ENCODE measurements around the gene PHGDH. TPM values are rescaled to one million over a fixed set of nuclear protein-coding genes. Genes with fewer than 3 reads are reported as not detected.

PHGDH gene
- total RNA-seq, 1 donor from 2014 or later, result 371 TPM

- peaks cover 12% of the 10 kb centered on the region for H3K27me3 ChIP-seq (ENCODE audit: insufficient read depth, low read length)
- FAIRE-seq, result no peak
- H3K27ac Mint-ChIP-seq (ENCODE audit: unreplicated experiment), result no peak overlapping the region
Measured at GRCh38 chr1:119748040-119748439, 36.3 kb downstream of the PHGDH start.

DNA sequence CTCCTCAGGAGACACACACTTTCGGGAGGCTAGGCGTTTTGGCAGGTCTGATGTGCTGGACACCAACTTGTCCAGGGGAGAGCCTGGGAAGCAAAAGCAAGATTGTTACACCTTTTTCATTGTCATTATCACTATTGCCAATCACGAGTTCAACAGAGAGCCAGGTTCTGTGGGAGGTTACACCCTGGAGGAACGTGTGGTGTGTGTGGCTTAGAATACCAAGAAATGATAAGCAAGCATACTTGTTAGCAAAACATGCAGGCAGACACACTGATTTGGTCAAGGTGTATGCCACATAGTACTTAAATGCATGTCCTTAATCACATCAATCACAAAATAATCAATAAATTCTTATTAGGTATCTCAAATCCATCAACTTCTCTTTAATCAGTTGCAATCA lies 40.9 kb downstream of the PHGDH start:
- DNase-seq (ENCODE audit: low read depth), result no peak
- no peak for FAIRE-seq
- H3K9me3 Mint-ChIP-seq (ENCODE audit: unreplicated experiment), result peaks cover 3% of the 10 kb centered on the region
- no peaks in the 10 kb centered on the region for H3K36me3 Mint-ChIP-seq (ENCODE audit: low read depth, unreplicated experiment)
- no peak overlapping the region for H3K9ac ChIP-seq (ENCODE audit: low read length)
- no peaks in the 10 kb centered on the region for H3K79me2 ChIP-seq (ENCODE audit: insufficient read depth, low read length)
- H2AFZ ChIP-seq (ENCODE audit: low read depth, low read length), result no peak overlapping the region
- H3K4me3 Mint-ChIP-seq (ENCODE audit: unreplicated experiment), result no peak overlapping the region
- TF ChIP-seq, protein P1, sequence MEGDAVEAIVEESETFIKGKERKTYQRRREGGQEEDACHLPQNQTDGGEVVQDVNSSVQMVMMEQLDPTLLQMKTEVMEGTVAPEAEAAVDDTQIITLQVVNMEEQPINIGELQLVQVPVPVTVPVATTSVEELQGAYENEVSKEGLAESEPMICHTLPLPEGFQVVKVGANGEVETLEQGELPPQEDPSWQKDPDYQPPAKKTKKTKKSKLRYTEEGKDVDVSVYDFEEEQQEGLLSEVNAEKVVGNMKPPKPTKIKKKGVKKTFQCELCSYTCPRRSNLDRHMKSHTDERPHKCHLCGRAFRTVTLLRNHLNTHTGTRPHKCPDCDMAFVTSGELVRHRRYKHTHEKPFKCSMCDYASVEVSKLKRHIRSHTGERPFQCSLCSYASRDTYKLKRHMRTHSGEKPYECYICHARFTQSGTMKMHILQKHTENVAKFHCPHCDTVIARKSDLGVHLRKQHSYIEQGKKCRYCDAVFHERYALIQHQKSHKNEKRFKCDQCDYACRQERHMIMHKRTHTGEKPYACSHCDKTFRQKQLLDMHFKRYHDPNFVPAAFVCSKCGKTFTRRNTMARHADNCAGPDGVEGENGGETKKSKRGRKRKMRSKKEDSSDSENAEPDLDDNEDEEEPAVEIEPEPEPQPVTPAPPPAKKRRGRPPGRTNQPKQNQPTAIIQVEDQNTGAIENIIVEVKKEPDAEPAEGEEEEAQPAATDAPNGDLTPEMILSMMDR (IDR thresholded peaks at IDR 0.05; ENCODE audit: insufficient read depth, low read depth, low read length), result no peak
- no peak for TF ChIP-seq EZH2 (IDR thresholded peaks at IDR 0.05; ENCODE audit: insufficient read depth, low read length)
- H4K20me1 ChIP-seq (ENCODE audit: insufficient read depth, low read length), result no peaks in the 10 kb centered on the region
- no peaks in the 10 kb centered on the region for H3K4me1 ChIP-seq (ENCODE audit: insufficient read depth, low read length)
- peaks cover 29% of the 10 kb centered on the region for H3K27me3 Mint-ChIP-seq (ENCODE audit: low read depth, unreplicated experiment)
- H3K36me3 ChIP-seq (ENCODE audit: insufficient read depth, low read length), result no peaks in the 10 kb centered on the region
- H3K27ac Mint-ChIP-seq (ENCODE audit: unreplicated experiment), result no peak overlapping the region
- H3K27me3 ChIP-seq (ENCODE audit: insufficient read depth, low read length), result peaks cover 12% of the 10 kb centered on the region
- no peak overlapping the region for H3K4me3 ChIP-seq (ENCODE audit: insufficient read depth, low read depth, low read length)
- no peaks in the 10 kb centered on the region for H3K9me3 ChIP-seq (ENCODE audit: insufficient read depth, low read depth, low read length)
- H3K4me2 ChIP-seq (ENCODE audit: low read length), result no peak overlapping the region
- no peaks in the 10 kb centered on the region for H3K4me1 Mint-ChIP-seq (ENCODE audit: low read depth, unreplicated experiment)
- no peak overlapping the region for H3K27ac ChIP-seq (ENCODE audit: low read depth, low read length)

More at GRCh38 chr1:119748040-119748439, 36.3 kb downstream of the PHGDH start:
- no peaks in the 10 kb centered on the region for H3K79me2 ChIP-seq (ENCODE audit: insufficient read depth, low read length)
- no peak overlapping the region for H3K4me3 ChIP-seq (ENCODE audit: insufficient read depth, low read depth, low read length)
- no peak overlapping the region for H2AFZ ChIP-seq (ENCODE audit: low read depth, low read length)
- no peak for DNase-seq (ENCODE audit: low read depth)
- no peak overlapping the region for H3K9ac ChIP-seq (ENCODE audit: low read length)
- peaks cover 20% of the 10 kb centered on the region for H3K27me3 Mint-ChIP-seq (ENCODE audit: low read depth, unreplicated experiment)
- H3K4me3 Mint-ChIP-seq (ENCODE audit: unreplicated experiment), result no peak overlapping the region
- H3K4me1 Mint-ChIP-seq (ENCODE audit: low read depth, unreplicated experiment), result peaks cover 11% of the 10 kb centered on the region
- H3K9me3 ChIP-seq (ENCODE audit: insufficient read depth, low read depth, low read length), result no peaks in the 10 kb centered on the region
- H3K4me1 ChIP-seq (ENCODE audit: insufficient read depth, low read length), result no peaks in the 10 kb centered on the region
- H4K20me1 ChIP-seq (ENCODE audit: insufficient read depth, low read length), result no peaks in the 10 kb centered on the region
- no peak overlapping the region for H3K4me2 ChIP-seq (ENCODE audit: low read length)
- H3K36me3 Mint-ChIP-seq (ENCODE audit: low read depth, unreplicated experiment), result peaks cover 15% of the 10 kb centered on the region
- H3K9me3 Mint-ChIP-seq (ENCODE audit: unreplicated experiment), result peaks cover 3% of the 10 kb centered on the region
- TF ChIP-seq, protein P1 (IDR thresholded peaks at IDR 0.05; ENCODE audit: insufficient read depth, low read depth, low read length), result no peak
- TF ChIP-seq EZH2 (IDR thresholded peaks at IDR 0.05; ENCODE audit: insufficient read depth, low read length), result no peak
- no peaks in the 10 kb centered on the region for H3K36me3 ChIP-seq (ENCODE audit: insufficient read depth, low read length)
- H3K27ac ChIP-seq (ENCODE audit: low read depth, low read length), result no peak overlapping the region

DNA sequence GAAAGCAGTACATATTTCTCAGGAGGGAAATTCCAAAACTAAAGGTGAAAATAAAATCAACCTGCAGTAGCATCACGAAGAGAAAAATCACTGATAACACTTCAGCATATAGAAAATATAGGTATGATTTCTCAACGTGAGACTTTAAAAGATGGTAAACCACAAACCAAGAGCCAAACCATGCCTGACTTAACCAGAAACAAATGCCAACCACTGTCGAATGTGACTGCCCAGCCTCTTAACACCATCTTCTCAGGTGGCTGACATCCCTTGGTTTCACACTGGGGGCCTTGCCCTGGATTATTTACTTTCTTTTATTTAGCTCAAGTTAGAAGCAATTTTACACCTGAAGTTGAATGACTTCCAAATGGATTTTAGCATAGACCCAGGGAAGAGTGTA lies 46.9 kb downstream of the PHGDH start:
- no peaks in the 10 kb centered on the region for H4K20me1 ChIP-seq (ENCODE audit: insufficient read depth, low read length)
- H3K4me2 ChIP-seq (ENCODE audit: low read length), result no peak overlapping the region
- no peak for TF ChIP-seq EZH2 (IDR thresholded peaks at IDR 0.05; ENCODE audit: insufficient read depth, low read length)
- TF ChIP-seq, protein P1 (IDR thresholded peaks at IDR 0.05; ENCODE audit: insufficient read depth, low read depth, low read length), result no peak
- no peak overlapping the region for H3K27ac ChIP-seq (ENCODE audit: low read depth, low read length)
- peaks cover 3% of the 10 kb centered on the region for H3K27me3 ChIP-seq (ENCODE audit: insufficient read depth, low read length)
- H3K36me3 ChIP-seq (ENCODE audit: insufficient read depth, low read length), result no peaks in the 10 kb centered on the region
- no peak overlapping the region for H3K27ac Mint-ChIP-seq (ENCODE audit: unreplicated experiment)
- FAIRE-seq (no peak), DNase-seq (ENCODE audit: low read depth) (no peak)
- peaks cover 11% of the 10 kb centered on the region for H3K27me3 Mint-ChIP-seq (ENCODE audit: low read depth, unreplicated experiment)
- no peaks in the 10 kb centered on the region for H3K4me1 ChIP-seq (ENCODE audit: insufficient read depth, low read length)
- H2AFZ ChIP-seq (ENCODE audit: low read depth, low read length), result no peak overlapping the region
- H3K4me3 ChIP-seq (ENCODE audit: insufficient read depth, low read depth, low read length), result no peak overlapping the region
- no peaks in the 10 kb centered on the region for H3K79me2 ChIP-seq (ENCODE audit: insufficient read depth, low read length)
- no peaks in the 10 kb centered on the region for H3K9me3 Mint-ChIP-seq (ENCODE audit: unreplicated experiment)
- no peaks in the 10 kb centered on the region for H3K9me3 ChIP-seq (ENCODE audit: insufficient read depth, low read depth, low read length)
- H3K4me1 Mint-ChIP-seq (ENCODE audit: low read depth, unreplicated experiment), result no peaks in the 10 kb centered on the region
- H3K4me3 Mint-ChIP-seq (ENCODE audit: unreplicated experiment), result no peak overlapping the region
- no peak overlapping the region for H3K9ac ChIP-seq (ENCODE audit: low read length)
- no peaks in the 10 kb centered on the region for H3K36me3 Mint-ChIP-seq (ENCODE audit: low read depth, unreplicated experiment)

Data from astrocyte (in vitro differentiated cells and primary cell).